HG03196 (cell line): ENCODE measurements around the gene PLCG2.

Experiments used
- ATAC-seq: cut with Tn5 transposase; IDR thresholded peaks from one replicate; pipeline ENCODE4 v1.9.1; 2021; ENCODE audit not compliant: unreplicated experiment

Gene PLCG2

DNA sequence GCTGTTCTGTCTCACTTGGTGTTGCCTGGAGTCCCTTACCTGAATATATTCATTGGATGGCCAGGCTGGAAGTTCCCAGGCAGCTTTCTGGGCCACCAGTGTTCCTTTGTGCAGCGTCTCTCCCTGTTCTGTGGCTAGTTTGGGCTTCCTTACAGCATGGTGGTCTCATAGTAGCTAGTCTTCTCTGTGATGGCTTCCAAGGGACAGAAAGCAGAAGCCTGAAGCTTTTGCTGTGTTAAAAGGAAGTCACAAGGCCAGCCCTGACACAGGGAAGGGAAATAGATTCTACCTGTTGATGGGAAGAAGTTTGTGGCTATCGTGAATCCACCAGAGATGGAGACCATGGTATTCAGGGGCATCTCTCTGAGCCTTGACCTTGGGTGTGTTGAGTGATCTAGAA lies 34.6 kb downstream of the PLCG2 start:
- no peak for ATAC-seq

DNA sequence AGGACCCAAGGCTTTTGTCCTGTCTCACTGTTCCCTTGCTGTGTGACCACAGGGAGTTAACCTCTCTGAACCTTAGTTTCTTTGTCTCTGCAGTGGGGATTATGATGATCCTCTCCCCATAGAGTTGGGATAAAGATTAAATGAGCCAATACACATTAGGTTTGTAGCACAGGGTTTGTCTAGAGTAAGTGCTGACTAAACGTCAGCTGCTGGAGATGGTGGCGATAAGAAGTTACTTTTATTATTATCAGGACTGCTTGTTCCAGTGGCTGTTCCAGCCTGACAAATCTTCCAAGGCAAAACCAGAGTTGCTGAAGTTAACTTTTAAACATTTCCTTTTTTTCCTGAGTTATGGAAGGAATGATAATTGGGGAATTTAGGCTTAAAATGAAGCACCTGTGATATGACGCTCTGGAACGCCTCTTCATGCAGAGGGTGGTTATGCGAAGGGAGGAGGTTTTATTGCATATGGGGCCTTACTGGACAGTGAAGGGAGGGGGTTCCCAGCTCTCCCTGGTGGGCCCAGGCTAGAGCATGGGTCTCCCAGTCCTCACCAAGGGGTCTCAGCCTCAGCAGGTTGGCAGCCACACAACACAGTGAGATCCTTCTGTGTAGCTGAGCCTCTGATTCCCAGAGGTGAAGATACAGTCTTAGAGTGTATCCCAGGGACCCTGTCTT lies 35.8 kb downstream of the PLCG2 start:
- ATAC-seq: no peak

DNA sequence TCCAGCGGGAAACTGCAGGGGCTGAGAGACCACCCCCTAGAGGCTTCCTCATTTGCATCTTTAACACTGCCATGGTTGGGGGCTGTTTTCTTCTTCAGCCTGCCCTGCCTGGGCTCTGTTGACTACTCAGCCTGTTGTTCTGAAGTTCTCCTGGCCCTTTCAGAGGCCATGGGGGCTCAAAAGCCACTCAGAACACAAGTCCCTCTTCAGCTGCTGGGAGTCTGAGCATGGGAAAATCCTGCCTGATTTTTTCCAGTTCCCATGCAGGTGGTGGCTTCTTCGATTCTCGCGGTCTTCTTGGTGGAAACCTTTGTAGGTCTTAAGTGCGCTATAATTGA lies 36.3 kb downstream of the PLCG2 start:
- ATAC-seq: no peak

DNA sequence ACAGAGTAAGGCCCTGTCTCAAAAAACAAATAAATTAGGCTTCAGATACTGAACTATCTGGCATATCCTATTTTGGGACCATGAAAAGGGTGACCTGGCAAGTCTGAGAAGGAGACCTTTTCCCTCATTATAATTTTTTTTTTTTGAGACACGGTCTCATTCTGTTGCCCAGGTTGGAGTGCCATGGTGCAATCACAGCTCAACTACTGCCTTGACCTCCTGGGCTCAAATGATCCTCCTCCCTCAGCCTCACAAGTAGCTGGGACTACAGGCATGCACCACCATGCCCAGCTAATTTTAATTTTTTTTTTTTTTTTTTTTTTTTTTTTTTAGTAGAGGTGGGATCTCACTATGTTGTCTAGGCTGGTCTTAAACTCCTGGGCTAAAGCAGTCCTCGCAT lies 37.3 kb downstream of the PLCG2 start:
- ATAC-seq: no peak

DNA sequence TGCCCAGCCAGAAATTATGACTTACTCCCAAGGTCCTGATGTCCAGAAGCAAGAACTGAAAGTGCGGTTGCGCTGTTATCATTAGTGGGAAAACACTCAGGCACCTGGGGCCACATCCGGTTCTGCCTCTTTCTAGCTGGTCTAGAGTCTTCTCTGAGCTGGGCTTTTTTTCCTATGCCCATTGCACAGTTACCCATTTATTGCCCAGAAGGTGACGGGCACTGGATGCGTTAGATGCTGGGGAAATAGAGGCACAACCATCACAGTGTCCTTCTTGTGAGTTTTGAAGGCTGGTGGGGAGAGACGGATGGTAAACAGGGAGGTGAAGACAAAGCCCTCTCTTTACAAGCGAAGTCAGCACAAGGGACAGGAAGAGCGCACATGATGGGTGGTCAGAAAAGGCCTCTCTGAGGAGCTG lies 37.7 kb downstream of the PLCG2 start:
- peak; percentile 37 for ATAC-seq

DNA sequence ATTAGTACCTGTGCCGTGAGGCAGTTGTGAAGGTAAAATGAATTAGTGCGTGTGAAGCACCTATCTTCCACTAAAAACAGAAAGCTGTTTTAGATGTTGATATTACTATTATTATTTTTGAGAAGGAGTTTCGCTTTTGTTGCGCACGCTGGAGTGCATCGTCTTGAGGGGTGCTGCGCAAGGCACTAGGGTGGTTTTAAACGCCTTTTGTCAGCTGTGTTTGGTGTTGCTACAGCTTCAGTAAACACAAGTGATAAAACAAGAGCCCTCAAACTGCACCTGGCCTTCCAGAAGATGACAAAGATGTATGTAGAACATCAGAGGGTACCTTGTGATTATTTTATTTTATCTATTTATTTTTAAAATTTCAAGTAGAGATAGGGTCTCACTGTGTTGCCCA lies 38.2 kb downstream of the PLCG2 start:
- ATAC-seq: no peak

DNA sequence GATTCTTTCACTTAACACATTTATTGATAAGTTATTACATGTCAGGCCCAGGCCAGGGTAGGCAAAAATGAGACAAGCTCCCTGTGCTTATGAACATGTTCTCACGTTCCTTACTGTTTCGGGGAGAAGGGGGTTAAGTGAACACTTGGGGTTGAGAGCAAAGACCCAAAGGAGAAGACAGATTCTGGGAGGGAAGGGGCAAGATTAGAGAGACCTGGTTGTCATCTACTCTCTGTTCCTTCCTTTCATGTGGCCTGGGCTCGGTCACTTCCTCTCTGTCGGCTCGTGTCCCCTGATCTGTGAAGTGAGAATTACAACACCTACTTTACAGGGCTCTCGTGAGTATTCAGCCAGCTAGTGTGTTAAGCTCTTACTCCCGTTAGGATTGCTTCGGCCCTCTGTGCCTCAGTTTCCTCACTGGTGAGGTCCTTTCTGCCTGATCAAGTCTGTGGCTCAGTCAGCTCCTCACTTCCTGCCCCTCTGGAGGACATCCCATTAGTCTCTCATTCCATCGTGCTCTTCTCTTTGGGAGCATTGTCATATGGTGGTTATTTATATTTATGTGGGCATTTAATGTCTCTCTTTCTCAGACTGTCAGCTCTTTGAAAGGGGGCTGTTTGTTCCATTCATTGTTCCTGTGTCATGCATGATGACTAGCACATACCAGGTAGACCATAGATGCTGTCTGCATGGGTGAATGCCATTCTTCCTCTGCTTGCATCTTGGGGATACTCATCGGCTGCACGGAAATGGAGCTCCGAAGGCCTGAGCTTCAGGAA lies 38.9 kb downstream of the PLCG2 start:
- ATAC-seq: peak; percentile 39

DNA sequence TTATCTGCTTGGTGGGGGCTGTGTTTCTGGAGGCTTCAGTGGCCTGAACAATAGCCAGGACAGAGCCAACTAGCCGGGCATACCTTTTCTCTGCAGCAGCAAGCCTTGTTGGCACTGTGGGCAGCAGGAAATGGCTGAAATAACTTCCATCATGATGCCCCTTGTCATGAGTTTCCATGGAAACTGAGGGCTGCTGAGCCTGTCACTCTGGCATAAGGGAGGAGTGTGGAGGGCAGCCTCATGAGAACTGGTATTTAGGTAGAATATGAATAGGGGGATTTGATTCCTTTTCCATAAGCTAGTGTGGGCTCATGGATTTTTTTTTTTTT lies 39.4 kb downstream of the PLCG2 start:
- ATAC-seq: no peak

DNA sequence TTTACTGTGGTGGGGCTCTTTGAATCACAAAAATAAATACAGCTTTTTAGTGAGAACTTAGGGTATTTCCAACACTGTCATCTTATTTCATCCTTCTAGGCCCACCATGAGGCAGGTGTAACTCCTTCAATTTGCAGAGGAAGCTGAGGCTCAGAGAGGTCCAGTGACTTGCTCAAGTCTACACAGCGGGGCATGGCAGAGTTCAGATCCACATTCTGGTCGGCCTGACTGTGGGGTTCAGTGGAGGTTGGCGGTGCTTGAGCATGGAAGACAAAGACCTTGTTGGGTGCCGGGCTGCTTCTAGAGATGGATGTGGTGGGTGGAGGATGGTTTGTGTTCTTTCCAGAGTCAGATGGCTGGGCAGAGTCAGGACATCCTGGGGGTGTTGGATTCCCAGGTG lies 39.8 kb downstream of the PLCG2 start:
- no peak for ATAC-seq

DNA sequence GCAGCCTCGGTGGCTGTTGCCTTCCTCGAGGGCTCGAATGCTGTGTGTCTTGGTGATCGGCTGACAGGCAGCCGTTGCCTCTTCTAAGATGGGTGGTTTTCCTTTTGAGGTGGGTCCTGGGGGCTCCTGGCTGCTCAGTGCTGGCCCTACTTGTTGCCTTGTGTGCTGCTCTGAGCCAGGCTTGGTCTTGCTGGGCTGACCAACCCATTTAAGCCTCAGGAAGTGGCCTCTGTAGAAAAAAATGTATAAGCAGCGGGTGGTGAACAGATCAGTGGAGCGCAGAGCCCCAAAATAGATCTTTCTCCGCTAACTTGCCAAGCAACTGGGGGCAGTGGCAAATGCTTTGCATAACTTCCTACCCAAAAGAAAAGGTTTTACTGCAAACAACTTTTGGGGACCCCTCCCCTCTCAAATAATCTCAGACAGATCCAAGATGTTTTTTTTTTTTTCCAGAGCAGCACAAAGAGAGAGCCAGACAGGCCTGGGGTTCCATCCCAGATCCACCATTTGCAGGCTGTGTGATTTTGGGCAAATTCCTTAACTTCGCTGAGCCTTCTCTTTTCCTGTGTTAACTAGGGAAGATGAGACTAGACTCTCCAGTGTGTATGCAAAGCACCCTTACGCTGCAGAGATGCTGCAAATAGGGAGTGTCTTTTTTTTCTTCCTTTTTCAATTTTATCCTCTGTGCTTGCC lies 42.5 kb downstream of the PLCG2 start:
- peak; percentile 44 for ATAC-seq

DNA sequence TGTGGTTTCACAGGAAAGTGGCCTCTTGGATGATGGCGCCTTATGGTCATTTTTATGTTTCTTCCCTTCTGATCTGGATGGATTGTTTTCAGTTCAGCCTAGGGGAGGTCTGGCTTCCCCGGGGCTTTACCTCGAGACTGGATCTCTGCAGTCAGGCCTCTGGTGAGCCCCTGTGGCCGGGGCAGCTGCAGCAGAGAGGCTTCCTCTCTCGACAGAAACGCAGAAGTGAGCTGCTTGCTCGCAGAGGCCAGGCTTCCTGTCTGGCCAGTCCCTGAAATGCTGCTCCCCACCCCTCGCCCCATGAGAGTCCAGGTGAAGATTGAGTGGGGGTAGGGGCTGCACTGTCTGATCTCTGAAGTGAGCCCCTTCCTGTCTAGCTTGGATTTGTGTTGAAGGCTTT lies 44.0 kb downstream of the PLCG2 start:
- peak; percentile 47 for ATAC-seq

DNA sequence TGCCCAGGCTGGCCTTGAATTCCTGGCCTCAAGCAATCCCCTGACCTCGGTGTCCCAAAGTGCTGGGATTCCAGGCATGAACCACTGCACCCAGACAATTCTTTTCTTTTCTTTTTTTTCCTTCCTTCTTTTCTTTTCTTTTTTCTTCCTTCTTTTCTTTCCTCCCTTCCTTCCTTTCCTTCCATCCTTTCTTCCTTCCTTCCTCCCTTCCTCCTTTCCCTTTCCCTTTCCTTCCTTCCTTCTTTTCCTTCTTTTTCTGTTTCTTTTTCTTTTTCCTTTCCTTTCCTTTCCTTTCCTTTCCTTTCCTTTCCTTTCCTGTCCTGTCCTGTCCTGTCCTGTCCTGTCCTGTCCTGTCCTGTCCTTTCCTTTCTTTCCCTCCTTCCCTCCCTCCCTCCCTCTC lies 44.6 kb downstream of the PLCG2 start:
- no peak for ATAC-seq

DNA sequence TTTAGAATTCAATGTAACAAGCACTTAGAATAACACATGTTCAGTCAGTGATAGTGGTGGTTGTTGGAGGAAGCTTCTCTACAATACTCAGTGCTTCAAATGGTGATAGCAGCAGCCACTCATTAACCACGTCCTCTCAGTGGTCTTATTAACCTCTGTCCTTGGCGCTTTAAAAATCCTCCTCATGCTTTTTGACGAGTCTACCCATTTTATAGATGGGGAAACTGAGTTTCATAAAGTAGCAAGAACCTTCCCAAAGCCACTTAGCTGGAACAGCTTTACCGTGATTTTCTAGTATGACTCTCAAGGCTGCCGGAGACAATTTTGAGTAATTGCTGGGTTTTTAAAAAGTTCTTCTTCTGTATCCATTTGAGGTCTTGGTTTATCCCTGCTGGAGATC lies 47.4 kb downstream of the PLCG2 start:
- ATAC-seq: no peak

DNA sequence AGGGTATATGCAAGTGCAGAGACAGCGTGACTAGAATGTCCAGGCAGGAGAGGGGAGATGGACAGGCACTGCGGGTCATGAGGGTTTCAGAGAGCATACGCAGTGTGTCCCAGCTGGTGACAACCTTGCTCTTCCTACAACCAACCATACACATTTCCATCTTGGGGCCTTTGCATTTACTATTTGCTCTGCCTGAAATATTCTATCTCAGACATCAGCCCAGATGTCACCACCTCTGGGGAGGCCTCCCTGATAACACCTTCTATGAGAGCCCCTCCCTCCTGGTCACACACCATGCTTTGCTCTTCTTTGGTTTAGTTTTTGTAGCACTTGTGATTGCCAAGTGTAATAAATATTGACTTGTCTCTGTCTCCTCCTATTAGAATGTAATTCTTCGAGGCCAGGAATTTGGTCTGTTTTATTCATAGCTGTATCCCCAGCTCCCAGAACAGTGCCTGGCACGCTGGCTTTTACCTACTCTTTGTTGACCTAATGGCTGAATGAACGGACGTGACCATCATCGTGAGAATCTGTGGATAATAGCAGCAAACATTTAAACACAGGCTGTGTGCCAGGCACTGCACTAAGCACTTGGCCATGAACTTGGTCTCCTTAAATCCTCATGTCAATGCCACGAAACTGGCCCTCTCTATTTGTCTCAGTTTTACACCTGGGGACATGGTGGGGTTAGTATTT lies 51.9 kb downstream of the PLCG2 start:
- ATAC-seq: peak; percentile 7

DNA sequence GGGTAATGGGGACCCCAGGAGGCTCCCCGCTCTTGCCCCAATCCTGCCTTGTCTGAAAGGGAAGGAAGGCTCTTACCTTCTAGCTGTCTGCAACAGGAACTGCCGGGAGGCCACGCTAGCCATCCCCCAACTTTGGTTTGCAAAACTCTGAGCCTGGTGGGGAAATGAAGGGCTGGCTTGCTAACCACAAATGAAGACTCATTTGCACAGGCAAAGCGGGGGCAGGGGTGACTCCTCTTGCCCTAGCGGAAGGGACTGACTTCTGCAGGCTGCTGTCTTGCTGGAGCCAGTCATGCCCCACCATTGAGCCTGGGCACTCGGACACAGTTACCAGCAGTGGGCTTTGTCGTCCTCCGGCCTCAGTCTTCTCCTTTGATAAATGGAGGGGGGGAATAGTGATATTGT lies 52.6 kb downstream of the PLCG2 start:
- ATAC-seq: peak; percentile 73

DNA sequence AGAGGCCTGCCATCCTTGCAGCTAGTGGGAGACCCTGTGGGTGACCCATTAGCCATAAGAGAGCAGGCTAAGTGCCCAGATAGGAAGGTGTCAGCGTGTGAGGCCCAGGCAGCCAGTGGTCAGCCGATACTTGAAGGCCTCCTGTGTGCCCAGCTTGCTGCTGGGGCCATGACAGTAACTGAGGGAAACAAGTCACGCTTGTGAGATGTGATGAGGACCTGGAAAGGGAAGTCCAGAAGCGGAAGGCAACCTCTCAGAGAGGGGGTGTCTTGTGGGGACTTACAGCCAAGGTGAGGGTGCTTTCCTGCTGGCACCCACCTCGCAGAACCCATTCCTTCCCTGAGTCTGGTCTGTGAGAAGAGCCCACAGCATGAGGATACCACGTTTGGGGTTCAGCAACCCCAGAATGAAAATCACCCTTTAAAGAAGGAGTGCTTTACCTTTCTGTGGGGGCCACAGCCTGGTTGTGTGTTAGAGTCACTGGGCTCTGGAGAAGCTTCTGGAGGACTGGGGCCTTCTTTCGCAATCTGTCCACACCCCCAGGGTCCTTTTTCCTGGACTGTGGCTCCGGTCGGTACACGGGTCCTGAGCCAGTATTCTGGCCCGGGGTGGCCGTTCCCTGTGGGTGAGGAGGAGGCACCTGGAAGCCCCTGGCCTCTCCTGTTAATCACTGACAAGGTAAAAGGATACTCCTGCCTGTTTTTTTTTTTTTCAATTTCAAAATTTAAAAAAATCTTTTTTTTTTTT lies 53.9 kb downstream of the PLCG2 start:
- no peak for ATAC-seq

DNA sequence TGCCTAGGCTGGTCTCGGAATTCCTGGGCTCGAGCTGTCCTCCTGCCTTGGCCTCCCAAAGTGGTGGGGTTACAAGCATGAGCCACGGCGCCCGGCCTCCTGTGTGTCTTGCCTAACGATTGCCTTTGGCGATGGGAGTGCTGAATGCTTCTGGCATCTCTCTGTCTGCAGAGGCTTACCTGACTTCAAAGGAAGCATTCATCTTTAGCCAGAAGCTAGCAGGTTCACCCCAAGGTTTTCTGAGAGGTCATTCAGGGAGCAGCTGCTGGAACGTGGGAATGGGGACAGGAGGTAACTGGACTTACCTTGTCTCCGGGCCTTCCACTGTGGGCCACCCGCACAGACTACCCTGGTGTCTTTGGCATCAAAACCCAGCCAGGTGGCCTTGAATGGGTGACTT lies 54.7 kb downstream of the PLCG2 start:
- no peak for ATAC-seq

DNA sequence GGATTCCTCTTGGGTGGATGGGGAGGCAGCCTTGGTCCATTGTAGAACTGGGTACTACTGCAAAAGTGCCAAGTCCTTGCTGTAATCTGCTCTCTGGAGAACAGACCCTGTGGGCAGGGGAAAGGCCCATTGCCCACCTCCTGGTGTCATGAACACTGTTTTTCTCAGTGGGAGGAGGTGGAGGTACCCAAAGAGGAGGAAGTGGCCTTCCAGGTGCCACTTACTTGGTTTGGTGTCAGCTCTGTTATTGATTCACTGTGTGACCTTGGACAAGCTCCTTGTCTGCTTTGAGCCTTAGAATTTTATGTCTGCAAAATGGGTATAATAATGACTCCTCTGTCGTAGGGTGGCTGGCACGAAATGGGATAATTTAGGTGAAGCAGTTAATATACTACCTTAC lies 55.8 kb downstream of the PLCG2 start:
- ATAC-seq: no peak

DNA sequence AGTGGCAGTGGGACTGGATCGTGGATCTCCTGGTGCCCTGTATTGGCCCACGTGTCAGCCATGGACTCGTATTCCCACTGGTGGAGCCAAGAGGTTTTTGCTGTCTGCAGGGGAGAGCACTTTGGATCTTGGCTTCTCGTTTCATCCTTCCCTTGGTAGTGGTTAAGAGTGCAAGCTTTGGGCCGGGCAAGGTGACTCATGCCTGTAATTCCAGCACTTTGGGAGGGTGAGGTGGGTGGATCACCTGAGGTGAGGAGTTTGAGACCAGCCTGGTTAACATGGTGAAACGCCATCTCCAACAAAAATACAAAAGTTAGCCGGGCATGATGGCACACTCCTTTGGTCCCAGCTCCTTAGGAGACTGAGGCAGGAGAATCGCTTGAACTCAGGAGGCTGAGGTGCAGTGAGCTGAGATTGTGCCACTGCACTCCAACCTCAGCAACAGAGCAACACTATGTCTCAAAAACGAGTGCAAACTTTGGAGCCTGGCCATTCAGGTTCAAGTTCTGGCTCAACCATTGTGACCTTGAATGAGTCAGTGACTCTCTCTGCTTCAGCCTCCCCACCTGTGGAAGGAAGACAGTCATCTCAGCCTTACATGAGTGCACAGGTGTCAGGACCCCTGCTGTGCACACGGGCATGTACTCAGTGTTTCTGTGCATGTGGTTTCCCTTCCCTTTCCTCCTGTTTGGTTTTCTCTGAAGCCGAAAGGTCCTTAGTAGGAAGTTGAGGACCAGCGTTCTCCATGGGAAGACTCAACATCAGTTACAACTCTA lies 57.4 kb downstream of the PLCG2 start:
- peak; percentile 56 for ATAC-seq

DNA sequence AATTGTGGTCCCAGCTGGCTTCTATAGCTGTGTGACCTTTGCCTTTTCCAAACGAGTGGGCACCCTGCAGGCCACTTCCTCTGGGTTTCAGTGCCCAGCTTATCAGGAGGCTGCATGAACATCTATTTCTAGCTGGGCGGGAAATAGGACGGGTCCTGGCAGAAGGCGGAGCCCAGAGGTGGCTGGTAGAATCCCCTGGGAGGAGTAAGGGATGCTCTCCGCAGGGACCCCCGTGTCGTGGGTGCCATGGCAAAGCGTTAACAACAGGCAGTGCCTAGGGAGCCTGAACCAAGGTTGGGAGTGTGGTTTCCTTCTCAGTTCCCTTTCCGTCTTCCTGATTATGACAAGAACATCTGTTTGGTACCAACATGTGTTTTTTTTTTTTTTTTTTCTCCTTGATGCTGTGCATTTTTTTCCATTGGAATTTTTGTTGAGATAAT lies 58.2 kb downstream of the PLCG2 start:
- ATAC-seq: no peak
